NCI-H2196 (cell line): ENCODE data around the gene KSR2.

Source experiments
- DNase-seq: peaks from one replicate; lab custom pipeline; 2025; ENCODE audit not compliant: unreplicated experiment; lab: John Stamatoyannopoulos, UW

The KSR2 gene

DNA sequence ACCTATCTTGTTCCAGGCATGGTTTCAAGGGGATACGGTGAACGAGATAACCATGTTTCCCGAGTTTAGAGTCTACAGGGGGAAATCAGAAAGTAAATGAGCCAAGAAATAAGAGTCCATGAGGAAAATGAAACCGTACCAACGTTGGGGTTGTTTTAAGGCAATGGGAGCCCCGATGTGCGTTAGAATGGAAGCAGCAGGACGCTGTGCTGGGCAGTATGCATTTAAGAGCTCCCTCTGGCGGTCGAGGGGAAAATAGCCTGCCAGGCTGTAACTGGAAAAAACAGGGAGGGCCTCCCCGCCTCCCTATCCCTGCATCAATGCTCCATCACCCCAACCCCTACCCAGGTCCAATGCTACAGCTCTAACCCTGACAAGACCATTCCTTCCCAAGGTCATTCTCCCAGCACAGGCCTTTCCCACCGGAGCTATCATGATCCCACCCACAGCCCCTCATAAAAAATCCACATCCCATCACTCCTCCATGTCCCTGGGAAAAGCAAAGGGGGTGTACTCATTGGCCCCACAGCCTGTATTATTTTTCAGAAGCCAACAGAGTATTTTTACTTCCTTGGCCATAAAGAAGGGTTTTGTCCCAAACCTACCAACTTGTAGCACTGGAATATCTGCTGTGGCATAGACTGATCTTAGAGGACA is 381.0 kb downstream of the KSR2 start:
- DNase-seq = peak; percentile 26

- no peak for DNase-seq
These were observed 385.0 kb downstream of the KSR2 start for GRCh38 chr12:117583677-117584225.

- DNase-seq = no peak
These were observed 385.7 kb downstream of the KSR2 start for GRCh38 chr12:117583092-117583491.

- no peak for DNase-seq
These were observed 386.5 kb downstream of the KSR2 start for GRCh38 chr12:117582135-117582784.

GRCh38 chr12:117580718-117581062 is 388.1 kb downstream of the KSR2 start:
- DNase-seq = peak; percentile 52

- no peak for DNase-seq
These were observed 388.6 kb downstream of the KSR2 start for GRCh38 chr12:117580015-117580717.

- no peak for DNase-seq
These were observed 391.6 kb downstream of the KSR2 start for GRCh38 chr12:117577122-117577657.

- DNase-seq = no peak
These were observed 392.7 kb downstream of the KSR2 start for GRCh38 chr12:117576053-117576452.

DNA sequence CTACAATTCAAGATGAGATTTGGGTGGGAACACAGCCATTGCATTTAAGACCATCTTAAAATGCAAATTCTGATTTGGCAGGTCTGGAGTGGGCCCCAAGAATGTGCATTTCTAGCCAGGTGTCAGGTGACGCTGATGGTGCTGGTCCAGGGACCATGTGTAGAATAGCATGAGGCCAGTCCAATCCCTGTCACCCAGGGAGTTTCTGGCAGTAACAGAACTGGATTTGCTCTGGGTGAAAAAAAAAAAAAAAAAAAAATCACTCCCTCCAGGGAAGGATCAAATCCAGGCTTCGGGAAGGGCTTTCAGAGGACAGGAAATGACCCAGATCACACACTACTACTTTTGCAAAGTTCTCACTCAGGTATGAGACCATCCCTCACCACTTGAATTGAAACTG is 394.1 kb downstream of the KSR2 start:
- no peak for DNase-seq

DNA sequence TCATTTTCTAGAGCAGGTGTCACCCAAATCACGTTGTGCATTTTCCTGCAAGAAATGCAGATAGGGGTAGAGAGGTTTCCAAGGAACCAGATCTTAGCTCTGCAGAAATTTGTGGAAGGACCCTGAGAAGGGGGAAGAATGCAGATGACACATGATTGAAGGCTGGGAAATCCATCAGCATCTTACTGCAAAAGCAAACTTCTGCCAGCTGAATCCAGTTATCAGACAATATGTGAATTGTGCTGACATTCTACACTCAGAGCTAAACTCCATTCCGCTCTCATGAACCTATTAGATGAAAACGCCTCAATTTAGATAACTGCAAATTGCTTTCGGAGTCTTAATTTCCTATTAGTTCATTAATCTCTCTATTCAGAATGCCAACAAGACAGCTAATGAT is 396.0 kb downstream of the KSR2 start:
- DNase-seq = no peak

GRCh38 chr12:117571321-117571720 is 397.5 kb downstream of the KSR2 start:
- DNase-seq = no peak

DNA sequence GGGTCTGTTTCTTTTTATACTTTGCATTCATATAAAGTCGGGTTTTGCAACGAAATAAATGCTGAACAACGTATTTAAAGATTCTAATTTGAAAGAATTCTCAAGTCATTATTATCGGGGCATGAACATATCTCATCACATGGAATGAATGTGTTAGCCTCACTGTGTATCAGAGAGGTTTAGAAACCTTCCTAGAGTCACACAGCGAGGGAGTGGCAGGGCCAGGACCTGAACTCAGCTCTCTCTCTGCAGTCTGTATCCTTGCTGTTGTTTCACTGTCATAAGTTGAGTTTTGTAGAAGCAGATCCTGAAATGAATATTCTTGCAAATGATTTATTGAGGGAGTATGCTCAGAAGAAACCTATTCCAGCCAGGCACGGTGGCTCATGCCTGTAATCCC is 398.2 kb downstream of the KSR2 start:
- DNase-seq = no peak

DNA sequence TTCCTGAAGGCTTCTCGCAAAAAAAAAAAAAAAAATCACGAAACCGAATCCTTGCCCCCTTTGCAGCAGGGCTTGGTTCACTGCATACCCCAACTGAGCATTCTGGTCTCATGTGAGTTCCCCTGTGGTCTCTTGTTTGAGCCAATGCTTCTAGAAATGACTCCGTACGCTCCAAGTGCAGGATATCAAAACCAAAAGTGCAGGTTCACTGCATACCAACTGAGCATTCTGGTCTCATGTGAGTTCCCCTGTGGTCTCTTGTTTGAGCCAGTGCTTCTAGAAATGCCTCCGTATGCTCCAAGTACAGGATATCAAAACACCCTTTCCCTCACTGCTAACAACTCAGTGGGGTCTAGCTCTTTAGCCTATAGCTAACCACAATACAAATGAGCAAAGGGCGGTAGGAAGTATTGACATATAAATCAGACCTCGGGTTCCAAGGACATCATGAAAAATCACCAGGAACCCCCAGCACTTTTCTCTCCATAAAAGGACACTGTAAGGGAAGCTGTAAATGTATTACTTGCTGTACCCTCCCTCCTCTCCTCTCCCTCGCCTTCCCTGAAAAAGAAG is 401.1 kb downstream of the KSR2 start:
- DNase-seq = no peak

DNA sequence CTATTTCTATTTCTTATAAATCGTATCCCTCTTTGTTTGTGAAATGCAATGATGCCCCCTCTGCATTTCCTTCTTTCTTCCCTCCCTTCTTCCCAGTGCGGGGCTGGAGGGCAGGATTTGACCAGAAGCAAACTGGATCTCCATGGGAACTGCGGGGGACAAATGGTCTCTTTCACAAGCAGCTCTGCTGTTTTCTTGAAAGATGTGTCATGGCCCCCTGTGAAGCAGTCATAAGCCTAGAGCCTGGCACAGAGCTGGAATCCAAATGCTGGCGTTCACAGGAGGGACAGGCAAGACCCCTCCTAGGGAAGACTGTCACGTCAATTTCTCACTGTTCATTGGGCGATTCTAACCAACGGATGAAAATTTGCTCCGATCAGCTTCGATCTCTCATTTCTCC is 403.9 kb downstream of the KSR2 start:
- no peak for DNase-seq

GRCh38 chr12:117563706-117564105 is 405.1 kb downstream of the KSR2 start:
- DNase-seq = no peak

GRCh38 chr12:117563007-117563406 is 405.8 kb downstream of the KSR2 start:
- DNase-seq = no peak

DNA sequence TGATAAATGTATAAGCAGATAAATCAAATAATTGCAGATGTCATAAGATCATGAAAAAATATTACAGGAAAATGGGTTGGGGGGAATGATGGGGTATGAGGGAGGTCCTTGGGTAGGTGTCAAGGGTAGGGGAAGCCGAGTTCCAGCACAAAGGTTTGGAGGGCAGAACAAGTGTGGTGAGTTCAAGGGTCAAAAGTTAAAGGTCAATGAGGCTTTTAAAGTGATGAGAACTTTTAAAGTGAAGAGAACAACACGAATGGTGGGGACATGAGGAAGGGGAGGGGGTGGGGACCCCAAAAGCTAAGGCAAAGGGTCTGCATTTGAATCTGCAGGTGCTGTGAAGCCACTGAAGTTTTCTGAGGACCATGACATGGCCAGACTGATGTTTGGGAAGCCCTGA is 406.8 kb downstream of the KSR2 start:
- DNase-seq = no peak

DNA sequence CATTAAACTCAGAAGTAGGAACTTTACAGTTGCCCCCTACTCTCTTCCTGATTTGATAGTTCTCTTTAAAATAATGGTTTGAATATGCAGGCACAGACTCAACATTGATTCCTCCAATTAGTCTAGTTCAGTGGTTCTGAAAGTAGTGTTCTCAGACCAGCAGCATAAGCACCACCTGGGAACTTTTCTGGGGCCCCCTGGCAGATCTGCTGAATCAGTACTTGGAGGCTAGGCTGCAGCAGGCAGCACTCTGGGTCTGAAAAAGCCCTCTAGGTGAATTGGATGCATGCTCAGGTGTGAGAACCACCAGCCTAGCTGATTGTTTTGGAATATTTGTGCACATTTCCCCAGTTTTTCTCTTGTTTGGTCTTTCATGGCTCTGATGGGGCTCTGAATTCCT is 408.8 kb downstream of the KSR2 start:
- no peak for DNase-seq

DNA sequence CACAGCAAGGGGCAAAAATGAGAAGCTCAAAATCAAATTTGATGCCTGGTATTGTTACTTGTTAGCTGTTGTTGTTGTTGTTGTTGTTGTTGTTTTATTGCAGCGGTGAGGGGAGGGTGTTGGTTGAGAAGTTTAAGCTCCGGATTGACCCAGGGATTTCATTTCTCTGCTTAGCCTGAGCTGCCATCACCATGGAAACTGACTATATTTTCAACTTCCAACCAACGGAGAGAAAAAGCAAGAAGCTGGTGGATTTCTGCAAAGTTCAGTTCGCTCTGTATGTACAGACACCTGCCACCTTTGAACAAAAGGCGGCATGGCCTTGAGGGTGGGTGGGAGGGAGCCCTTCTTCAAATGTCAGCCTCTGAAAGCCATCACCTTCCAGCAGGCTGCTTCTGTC is 412.9 kb downstream of the KSR2 start:
- DNase-seq = no peak

DNA sequence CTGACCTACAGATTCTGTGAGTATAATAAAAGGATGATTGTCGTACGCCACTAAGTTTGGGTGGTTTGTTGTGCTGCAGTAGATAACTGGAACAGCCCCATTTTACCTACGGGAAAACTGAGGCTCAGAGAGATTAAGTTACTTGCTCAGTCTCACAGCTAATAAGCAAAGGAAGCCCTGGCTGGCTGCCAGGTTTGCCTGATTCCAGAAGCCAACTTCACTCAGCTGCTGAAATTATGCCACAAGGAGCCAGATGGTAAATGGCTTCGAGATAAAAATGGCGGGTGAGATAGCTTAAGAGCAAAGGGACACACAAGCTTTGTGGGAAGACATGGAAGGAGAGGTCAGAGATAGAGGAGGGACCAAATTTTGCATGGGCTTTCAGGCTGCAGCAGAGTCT is 415.8 kb downstream of the KSR2 start:
- peak; percentile 18 for DNase-seq

GRCh38 chr12:117551665-117552064 is 417.1 kb downstream of the KSR2 start:
- DNase-seq = no peak

- no peak for DNase-seq
These were observed 421.6 kb downstream of the KSR2 start for GRCh38 chr12:117547209-117547608.
